HFFc6 (cell line): Measurements from ENCODE around the gene KIF5C. TPM values are rescaled to one million over a fixed set of nuclear protein-coding genes. Genes with fewer than 3 reads are reported as not detected.

Experiments used
- DNase-seq: peaks from one replicate; pipeline ENCODE4 v3.0.0-alpha.2; 2018
- H3K27ac Mint-ChIP-seq: 2 replicates; pipeline ENCODE4 v1.8.0; 2020; ENCODE audit warnings: mild to moderate bottlenecking, mixed read lengths
- H3K27me3 Mint-ChIP-seq: 2 replicates; pipeline ENCODE4 v1.8.0; 2021; ENCODE audit warnings: mild to moderate bottlenecking, moderate library complexity, mixed read lengths; ENCODE audit not compliant: insufficient read depth
- H3K36me3 Mint-ChIP-seq: 2 replicates; pipeline ENCODE4 v1.8.0; 2021; ENCODE audit warnings: low read depth, mixed read lengths
- H3K4me1 Mint-ChIP-seq: 2 replicates; pipeline ENCODE4 v1.8.0; 2020; ENCODE audit warnings: low read depth, mixed read lengths
- H3K4me3 Mint-ChIP-seq: 2 replicates; pipeline ENCODE4 v1.8.0; 2020; ENCODE audit warnings: mild to moderate bottlenecking, moderate library complexity, mixed read lengths
- H3K9me3 Mint-ChIP-seq: 2 replicates; pipeline ENCODE4 v1.8.0; 2020; ENCODE audit warnings: mild to moderate bottlenecking, mixed read lengths
- total RNA-seq, 6 experiments: library from RNA; stranded (reverse); fragmentation: NEBNext Ultra II Directional; extraction: Animal tissue kit (Norgen Biotek cat#: 25700); gene quantifications; 2 replicates in 1 of 6; 3 replicates in 5 of 6; pipeline ENCODE4 v1.2.3, GENCODE V29; 2021
- TF ChIP-seq, protein P1 (sequence below): fragments of 200-600 bp; sonication (generic); IDR thresholded peaks from 2 replicates; pipeline ENCODE4 v1.5.0; 2021; ENCODE audit warnings: antibody characterized with exemption, mild to moderate bottlenecking

KIF5C gene
- total RNA-seq, 6 experiments from 2014 or later = 0.38 to 1.0 (median 0.54) TPM

DNA sequence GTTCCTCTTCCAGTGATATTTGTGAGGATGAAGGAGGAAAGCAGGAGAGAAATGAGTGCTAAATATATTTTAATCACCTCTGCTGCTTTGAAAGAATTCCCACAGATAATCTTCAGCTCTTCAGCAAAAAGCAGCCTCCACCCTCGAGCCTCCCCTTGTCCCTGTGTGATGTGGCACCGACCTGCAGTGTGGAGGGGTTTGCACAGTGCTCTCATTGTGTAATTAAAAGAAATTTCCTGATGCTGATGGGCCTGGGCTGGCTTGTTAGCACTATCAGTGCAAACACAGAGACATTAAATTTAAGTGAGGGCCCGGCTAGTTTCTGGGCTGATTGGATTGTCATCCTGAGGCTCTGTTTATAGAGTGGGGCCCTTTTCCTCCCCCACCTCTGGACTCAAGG, 53.4 kb downstream of the KIF5C start:
- H3K4me1 Mint-ChIP-seq = peaks cover 8% of the 10 kb centered on the region; the same call in 1 of the 2 replicates
- no peak for DNase-seq
- H3K9me3 Mint-ChIP-seq = no peaks in the 10 kb centered on the region
- H3K27ac Mint-ChIP-seq = no peak overlapping the region
- H3K27me3 Mint-ChIP-seq = peaks cover 6% of the 10 kb centered on the region
- no peaks in the 10 kb centered on the region for H3K36me3 Mint-ChIP-seq
- TF ChIP-seq, protein P1, sequence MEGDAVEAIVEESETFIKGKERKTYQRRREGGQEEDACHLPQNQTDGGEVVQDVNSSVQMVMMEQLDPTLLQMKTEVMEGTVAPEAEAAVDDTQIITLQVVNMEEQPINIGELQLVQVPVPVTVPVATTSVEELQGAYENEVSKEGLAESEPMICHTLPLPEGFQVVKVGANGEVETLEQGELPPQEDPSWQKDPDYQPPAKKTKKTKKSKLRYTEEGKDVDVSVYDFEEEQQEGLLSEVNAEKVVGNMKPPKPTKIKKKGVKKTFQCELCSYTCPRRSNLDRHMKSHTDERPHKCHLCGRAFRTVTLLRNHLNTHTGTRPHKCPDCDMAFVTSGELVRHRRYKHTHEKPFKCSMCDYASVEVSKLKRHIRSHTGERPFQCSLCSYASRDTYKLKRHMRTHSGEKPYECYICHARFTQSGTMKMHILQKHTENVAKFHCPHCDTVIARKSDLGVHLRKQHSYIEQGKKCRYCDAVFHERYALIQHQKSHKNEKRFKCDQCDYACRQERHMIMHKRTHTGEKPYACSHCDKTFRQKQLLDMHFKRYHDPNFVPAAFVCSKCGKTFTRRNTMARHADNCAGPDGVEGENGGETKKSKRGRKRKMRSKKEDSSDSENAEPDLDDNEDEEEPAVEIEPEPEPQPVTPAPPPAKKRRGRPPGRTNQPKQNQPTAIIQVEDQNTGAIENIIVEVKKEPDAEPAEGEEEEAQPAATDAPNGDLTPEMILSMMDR = no peak
- no peak overlapping the region for H3K4me3 Mint-ChIP-seq

DNA sequence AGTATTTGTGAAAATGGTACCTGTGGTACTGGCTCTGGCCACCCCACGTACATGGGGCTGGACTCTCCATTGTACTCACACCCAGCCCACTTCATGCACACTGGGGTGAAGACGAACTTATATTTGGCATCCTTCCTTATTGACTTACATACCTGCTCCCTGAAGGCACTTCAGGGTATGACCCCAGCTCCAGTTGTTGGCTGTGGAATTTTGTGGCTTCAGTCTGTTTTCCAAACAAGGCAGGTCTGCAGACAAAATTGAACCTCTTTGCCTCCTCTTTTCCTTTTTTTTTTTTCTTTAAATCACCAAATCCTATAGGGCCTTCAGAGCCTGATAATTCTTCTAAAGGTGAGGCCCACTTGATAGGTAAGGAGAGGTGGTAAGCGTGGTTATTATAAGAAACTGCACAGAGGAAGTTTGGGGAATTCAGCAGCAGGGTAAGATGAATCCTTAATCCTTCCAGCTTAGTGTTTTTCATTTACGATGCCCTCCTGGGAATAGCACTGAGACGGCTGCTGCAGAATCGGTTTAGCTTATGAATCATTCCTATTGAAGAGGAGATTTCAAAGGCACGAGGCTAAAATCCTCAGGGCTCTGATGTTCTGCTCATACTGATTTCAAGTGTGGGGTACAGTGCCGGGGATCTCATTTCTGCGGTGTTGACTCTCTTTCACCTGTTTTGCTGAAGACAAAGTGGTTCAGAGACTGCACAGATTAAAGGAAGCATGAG, 55.2 kb downstream of the KIF5C start:
- H3K4me1 Mint-ChIP-seq = peaks cover 8% of the 10 kb centered on the region; the same call in 1 of the 2 replicates
- H3K27ac Mint-ChIP-seq = no peak overlapping the region
- H3K9me3 Mint-ChIP-seq = no peaks in the 10 kb centered on the region
- H3K4me3 Mint-ChIP-seq = no peak overlapping the region
- TF ChIP-seq, protein P1 = no peak
- H3K36me3 Mint-ChIP-seq = no peaks in the 10 kb centered on the region
- H3K27me3 Mint-ChIP-seq = no peaks in the 10 kb centered on the region
- no peak for DNase-seq

DNA sequence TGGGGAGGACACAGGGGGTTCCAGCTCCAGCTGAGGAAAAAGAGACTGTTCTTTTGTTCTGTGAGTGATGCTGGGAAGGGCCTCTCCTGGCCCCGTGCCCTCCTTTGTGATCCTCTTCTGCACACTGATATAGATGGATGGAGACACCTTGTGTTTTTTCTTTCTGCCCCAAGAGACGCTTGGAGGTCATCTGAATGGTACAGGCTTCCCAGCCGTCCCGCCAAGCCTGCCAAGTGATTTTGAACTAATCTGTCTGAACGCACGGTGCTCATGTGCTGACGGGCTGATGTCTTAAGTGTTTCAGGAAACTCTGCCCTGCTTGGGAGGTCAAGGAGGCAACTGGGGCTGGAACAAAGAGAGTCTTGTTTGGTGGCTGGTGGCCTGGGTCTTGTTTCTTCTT, 57.5 kb downstream of the KIF5C start:
- Mint-ChIP-seq H3K27me3 (peaks cover 7% of the 10 kb centered on the region; the same call in 1 of the 2 replicates), H3K4me1 (no peaks in the 10 kb centered on the region), H3K9me3 (no peaks in the 10 kb centered on the region), H3K27ac (no peak overlapping the region), H3K4me3 (no peak overlapping the region), H3K36me3 (no peaks in the 10 kb centered on the region)
- no peak for DNase-seq
- TF ChIP-seq, protein P1 = no peak

DNA sequence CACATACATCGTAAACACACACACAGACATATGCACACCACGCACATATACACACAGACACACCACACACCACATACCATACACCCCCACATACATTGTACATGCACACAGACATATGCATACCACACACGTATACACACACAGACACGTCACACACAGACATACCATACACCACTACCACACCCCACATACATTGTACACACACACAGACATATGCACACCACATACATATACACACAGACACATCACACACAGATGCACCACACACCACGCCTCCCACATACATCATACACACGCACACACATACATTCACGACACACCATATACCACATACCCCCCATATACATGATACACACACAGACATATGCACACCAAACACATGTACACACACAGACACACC, 58.4 kb downstream of the KIF5C start:
- H3K4me1 Mint-ChIP-seq = no peaks in the 10 kb centered on the region
- H3K4me3 Mint-ChIP-seq = no peak overlapping the region
- H3K27ac Mint-ChIP-seq = no peak overlapping the region
- TF ChIP-seq, protein P1 = no peak
- no peaks in the 10 kb centered on the region for H3K9me3 Mint-ChIP-seq
- no peaks in the 10 kb centered on the region for H3K36me3 Mint-ChIP-seq
- H3K27me3 Mint-ChIP-seq = peaks cover 7% of the 10 kb centered on the region; the same call in 1 of the 2 replicates
- DNase-seq = no peak

DNA sequence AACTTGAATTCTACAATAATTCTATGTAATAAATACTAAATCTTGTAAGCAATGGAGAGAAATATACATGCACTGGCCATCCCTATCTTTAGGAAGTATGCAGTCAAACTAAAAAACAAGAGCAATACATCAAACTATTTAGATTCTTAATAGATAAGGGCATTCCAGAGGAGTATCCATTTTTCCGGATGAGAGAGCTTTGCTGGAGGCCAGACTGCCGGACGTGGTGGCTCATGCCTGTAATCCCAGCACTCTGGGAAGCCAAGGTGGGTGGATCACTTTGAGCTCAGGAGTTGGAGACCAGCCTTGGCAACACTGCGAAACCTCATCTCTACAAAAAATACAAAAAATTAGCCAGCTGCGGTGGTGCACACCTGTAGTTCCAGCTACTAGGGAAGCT, 60.8 kb downstream of the KIF5C start:
- H3K27ac Mint-ChIP-seq = no peak overlapping the region

More for the DNA sequence above, 60.8 kb downstream of the KIF5C start:
- no peak for DNase-seq
- H3K36me3 Mint-ChIP-seq = no peaks in the 10 kb centered on the region
- TF ChIP-seq, protein P1 = no peak
- H3K27me3 Mint-ChIP-seq = peaks cover 10% of the 10 kb centered on the region
- H3K9me3 Mint-ChIP-seq = no peaks in the 10 kb centered on the region
- H3K4me1 Mint-ChIP-seq = no peaks in the 10 kb centered on the region
- no peak overlapping the region for H3K4me3 Mint-ChIP-seq
